C4-2B (cell line): ENCODE results near the gene C15orf40.

Source experiments
- CTCF ChIP-seq: fragments of 450-650 bp; conservative IDR thresholded peaks from 2 replicates; pipeline ENCODE4 v1.5.1; 2017; ENCODE audit warnings: mild to moderate bottlenecking
- ZFX ChIP-seq: fragments of 450-650 bp; IDR thresholded peaks from 2 replicates; pipeline ENCODE4 v1.6.1; 2017

GRCh38 chr15:83015361-83015760 is 3.9 kb upstream of the C15orf40 start:
- TF ChIP-seq CTCF (no peak), ZFX (no peak)
